ENCODE measurements around the gene MYO1E.

The MYO1E gene

DNA sequence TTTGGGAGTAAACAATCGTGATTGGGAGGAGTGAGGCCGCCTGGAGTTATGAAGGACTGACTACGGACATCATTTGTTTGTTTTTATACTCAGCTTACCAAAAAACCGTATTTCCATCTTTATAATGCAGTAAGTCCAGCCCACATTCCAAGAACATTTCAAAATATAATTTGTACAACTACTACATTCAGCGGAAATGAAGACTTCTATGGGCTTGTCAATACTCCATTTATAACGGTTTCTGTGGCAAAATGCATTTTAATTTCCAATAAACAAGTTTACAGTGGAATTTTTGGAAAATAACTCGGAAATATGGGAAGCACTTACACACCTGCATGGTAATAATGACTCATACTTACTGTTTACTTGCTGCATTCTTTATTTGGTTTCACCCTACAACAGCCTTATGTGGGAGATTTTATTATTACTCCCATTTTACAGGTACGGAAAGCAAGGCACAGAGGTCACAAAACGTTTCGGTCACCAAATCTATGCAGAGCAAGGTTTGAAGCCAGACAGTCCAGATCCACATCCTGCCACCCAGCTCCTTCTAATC is 103.7 kb downstream of the MYO1E start:
- no peak for DNase-seq (ENCODE audit: low read depth in 3 of 3, low spot score in 1 of 3)

DNA sequence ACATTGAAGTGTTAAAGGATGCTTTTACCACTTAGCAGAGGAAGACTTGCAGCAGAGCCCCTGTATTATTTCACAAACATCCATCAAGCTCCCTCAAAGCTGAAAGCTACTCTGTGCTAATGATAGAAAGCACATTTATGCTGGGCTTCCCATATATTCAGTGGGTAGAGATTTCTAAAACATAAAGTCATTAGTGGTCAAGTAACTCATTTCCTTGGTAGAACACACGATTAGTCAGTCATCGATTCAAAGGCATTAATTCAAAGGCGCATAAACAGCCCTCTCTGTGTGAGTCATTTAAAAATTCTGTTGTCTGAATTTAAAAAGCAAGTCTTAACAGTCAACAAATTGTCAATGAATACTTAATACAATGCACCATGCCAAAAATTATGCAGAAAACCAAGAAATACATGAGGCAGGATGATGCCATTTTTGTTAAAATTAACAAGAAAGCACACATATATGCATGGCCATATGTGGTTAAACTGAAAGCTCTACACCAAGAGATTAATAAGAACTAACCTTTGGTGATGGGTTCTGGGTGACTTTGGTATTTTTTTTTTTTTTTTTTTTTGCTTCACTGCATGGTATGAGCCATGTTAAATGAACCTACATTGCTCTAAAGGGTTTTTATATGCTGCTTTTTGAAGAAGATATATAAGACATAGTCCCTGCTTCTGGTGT is 104.4 kb downstream of the MYO1E start:
- DNase-seq (ENCODE audit: low read depth in 3 of 3, low spot score in 1 of 3): no peak

DNA sequence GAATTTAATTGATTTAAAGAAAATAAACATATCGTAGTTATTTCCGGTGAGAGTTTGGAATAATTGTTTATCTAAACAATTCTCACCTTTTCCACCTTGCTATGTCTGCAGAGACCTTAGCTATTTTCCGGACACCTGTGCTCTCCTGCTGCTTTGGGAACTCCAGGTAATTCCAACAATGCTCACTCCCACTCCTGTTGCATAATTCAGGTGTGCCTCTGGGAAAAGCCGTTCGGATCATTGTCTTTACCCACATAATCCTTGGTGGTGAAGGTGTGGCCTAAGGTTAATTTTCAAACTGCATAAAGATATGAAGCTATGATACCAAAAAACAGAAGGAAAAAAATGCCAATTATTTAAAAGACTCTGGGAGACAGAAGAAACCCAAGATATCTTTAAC is 106.6 kb downstream of the MYO1E start:
- no peak for DNase-seq (ENCODE audit: low read depth in 3 of 3, low spot score in 1 of 3)

DNA sequence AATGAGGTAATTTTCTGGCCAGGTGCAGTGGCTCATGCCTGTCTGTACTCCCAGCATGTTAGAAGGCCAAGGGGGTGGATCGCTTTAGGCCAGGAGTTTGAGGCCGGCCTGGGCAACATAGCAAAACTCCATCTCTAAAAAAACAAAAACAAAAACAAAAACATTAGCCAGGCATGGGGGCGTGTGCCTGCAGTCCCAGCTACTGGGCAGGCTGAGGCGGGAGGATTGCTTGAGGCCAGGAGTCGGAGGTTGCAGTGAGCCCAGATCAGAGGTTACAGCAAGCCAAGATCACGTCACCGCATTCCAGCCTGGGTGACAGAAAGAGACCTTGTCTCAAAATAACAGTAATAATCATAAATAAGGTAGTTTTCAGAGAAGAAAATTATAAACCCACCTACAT is 110.4 kb downstream of the MYO1E start:
- DNase-seq (ENCODE audit: low read depth in 3 of 3, low spot score in 1 of 3): no peak

DNA sequence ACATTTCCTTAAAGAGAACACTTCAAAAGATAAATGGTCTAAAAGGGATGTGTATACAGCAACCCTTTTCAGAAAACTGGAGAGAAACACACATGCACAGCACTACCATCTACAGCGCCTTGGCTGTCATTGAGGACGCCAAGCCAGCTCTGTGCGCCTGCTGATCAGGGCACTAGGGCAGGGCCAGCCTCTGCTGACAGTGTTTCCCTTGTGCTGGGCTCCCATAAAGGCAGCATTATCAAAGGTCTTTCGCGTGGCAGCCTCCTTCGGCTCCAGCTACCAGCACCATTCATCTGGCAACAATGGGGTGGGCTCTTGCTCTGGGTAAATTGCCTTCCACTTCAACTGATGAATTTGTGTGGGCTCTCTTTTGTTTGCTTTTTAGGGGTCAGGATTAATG is 112.6 kb downstream of the MYO1E start:
- no peak for DNase-seq (ENCODE audit: low read depth in 3 of 3, low spot score in 1 of 3)

DNA sequence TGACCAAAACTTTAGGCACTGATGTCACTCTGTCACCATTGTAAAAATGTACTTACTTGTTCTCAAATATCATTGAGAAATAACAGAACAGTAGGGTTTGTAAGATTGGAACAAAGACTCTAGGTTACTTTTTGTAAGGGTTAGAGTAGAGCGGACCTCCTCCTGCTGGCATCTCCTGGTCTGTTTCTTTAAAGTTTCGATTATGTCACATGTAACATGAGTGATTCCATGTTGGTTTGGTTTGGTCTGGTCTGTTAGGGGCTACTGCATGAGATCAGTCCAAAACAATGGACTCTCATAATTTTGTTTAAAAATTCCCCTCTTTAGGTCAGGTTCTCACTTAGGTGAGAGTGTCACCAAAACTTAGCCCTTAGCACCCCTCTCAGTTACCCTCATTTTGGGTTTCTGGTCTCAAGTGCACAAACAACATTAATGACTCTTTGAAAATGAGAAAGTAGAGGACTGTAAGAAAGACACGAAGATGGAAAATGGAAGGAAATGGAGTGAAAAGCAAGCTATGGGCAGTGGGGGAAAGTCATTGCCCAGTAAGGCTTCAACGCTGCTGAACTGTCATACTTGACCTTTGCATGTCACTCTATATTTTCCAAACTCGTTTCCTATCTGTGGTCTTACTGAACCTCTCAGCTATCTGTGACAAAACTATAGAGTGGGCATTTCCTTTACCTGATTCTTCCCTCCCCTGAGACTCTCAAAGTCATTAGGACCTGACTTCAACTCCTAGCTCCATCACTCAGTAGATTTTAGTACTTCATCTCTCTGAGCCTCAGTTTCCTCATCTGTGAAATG is 113.3 kb downstream of the MYO1E start:
- DNase-seq (ENCODE audit: low read depth in 3 of 3, low spot score in 1 of 3): no peak

DNA sequence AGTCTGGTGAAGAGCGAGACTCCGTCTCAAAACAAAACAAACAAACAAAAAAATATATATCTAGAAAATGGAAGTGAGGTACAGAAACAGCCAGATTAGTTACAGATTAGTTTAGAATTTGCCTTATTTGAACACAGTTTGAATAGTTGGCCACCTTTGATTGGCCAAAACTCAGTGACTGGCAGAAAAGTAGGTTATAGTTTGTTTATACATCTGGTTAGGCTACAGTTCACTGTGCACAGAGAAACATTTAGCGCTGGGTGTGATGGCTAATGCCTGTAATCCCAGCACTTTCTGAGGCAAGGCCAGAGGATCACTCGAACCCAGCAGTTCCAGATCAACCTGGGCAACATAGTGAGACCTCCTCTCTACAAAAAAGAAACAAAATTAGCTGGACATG is 114.4 kb downstream of the MYO1E start:
- DNase-seq (ENCODE audit: low read depth in 3 of 3, low spot score in 1 of 3): no peak

DNA sequence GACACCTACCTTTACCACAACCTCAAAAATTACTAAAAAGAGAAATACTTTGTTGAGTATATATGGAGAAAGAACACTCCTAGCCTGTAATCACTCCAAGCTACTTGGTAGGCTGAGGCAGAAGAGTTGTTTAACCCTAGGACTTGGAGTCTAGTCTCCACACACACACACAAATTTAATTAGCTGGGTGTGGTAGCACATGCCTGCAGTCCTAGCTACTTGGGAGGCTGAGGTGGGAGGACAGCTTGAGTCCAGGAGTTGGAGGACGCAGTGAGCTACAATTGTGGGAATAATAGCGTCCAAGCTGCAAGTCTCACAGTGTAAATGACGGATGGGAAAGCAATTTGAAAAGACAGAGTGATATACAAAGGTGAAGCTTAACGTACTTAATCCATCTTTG is 115.5 kb downstream of the MYO1E start:
- no peak for DNase-seq (ENCODE audit: low read depth in 3 of 3, low spot score in 1 of 3)

DNA sequence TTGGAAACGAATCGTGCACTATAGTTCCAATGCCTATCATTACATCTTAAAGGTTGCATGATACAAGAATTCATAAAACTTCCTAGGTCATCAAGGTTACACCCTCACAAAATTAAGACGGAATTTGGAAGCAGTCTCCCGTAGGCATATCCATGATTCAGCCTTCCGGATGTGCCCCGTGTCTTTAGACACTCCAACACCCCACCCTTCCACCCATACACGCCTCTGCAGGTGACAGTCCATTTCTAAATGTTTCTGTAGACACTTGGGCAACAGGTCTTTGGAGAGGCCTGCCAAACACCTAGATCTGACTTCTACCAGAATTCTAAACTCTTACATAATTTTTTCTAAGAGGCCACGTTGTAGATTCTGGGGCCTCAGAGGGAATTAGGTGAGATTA is 116.2 kb downstream of the MYO1E start:
- no peak for DNase-seq (ENCODE audit: low read depth in 3 of 3, low spot score in 1 of 3)

DNA sequence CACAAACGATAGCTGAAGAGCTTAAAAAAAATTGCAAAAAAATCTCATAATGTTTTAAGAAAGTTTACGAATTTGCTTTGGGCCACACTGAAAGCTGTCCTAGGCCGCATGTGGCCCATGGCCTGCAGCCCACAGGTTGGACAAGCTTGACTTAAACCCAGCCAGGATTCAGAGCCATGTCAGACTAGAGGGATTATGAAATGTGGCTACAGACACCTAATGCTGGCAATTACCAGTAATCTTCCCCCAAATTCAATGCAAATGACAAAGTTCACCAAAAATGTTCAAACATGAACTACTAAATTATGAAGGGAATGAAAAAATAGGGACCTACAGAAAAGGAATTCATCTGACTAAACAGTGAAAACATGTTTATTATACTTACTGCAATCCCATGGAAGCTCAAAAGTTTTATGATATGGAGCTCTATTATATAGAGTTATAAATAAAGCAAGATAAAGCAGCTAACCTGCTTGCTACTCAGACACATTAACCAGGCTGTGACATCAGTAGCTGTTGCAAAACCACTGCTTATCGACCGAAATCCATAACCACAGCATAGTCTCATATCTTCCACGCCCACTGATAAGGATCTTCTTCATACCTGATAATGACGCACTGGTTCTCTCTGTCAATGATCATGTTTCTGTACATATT is 116.9 kb downstream of the MYO1E start:
- DNase-seq (ENCODE audit: low read depth in 3 of 3, low spot score in 1 of 3): no peak

DNA sequence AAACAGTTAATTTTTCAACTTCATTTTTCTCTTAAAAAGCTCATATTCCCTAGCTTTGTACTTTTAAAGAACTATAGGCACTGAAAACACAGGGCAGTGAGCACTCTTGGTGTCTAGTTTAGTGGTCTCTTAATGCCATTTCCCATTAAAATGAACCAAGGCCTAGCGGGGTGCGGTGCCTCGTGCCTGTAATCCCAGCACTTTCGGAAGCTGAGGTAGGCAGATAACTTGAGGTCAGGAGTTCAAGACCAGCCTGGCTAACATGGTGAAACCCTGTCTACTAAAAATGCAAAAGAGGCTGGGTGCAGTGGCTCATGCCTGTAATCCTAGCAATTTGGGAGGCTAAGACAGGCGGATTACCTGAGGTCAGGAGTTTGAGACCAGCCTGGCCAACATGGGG is 120.5 kb downstream of the MYO1E start:
- no peak for DNase-seq (ENCODE audit: low read depth in 3 of 3, low spot score in 1 of 3)

DNA sequence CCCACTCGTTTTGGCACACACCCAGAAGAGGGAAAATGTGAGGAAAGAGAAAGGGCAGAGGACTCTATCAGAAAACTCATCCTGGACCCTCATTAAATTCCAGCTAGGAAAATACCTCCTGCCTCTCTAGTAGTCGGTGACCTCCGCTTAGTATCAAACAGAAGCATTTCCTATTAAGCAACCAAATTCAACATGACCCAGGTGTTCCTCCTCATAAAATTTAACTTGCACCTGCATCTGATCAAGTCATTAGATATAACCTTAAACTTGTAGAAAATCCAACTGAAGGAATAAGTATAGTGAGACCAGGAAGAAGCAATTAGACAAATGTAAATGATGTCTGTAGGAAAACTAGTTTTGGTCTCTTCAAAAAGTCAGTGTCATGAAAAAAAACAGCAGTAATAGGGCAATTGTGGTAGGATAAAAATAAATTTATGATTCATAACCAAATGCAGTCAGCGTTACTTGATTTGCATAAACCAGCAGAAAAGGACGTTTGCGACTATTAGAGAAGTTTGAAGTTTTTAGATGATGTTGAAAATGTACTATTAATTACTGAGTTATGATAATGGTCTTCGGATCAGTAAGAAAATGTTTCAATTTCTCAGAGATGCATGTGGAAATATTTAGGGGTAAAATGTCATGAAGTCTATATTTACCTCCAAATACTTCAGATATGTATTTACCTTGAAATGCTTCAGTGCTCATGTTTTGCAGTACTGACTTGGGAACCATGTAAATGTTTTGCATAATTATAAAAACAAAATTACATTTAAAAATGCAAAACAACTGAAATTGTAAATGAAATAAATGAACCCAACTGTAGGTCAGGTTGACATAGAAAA is 121.4 kb downstream of the MYO1E start:
- no peak for DNase-seq (ENCODE audit: low read depth in 3 of 3, low spot score in 1 of 3)

DNA sequence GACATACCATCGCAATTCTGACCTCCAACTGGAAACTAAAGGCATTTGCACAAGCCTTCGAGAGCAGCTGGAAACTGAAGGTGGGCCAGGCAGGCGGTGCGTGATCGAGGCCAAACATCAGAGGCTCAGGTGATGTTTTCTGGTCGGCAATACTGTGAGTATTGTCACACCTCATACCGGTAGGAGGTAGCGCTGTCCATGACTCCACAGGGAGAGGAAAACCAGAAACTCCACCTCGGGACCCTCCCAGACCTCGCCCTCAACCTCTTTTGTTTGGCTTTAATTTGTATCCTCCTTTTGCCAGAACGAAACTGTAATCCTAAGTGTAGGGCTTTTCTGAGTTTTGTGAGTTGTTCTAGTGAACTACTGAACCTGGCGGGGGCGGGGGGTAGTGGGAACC is 122.4 kb downstream of the MYO1E start:
- no peak for DNase-seq (ENCODE audit: low read depth in 3 of 3, low spot score in 1 of 3)

DNA sequence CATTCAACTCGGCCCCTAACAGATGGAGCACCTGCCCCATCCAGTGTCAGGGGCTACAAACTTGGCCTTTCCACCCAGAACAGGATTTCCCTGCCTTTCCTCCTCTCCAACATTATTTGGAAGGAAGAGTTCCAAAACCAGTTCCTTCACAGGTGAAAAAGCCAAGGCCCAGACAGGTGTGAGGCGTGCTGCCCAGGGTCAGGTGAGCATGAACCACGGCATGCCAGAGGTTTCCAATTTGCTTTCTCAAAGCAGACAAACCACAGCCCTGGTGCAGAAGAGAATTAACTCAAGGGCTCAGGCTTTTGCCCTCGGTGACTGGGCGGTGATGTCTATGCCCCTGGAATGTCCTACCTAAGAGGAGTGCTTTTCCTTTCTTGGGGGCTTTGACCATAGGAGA is 122.9 kb downstream of the MYO1E start:
- no peak for DNase-seq (ENCODE audit: low read depth in 3 of 3, low spot score in 1 of 3)

DNA sequence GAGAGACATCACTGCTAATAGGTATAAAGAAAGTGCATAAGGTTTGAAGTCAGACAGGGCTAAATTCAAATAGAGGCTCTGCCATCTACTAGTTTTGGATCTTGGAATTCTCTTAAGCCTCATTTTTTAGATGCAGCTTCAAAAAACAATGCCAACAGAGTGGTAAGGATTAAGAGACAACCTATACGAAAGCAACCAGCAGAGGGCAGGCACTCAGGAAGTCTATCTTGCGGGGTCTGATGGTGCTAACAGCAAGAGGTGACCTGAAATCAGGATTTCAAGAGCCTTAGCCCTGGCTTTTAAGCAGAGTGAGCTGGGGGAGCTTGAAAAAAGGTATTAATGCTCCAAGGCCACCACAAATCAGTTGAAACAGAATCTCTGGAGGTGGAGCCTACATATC is 125.3 kb downstream of the MYO1E start:
- DNase-seq (ENCODE audit: low read depth in 3 of 3, low spot score in 1 of 3): no peak

DNA sequence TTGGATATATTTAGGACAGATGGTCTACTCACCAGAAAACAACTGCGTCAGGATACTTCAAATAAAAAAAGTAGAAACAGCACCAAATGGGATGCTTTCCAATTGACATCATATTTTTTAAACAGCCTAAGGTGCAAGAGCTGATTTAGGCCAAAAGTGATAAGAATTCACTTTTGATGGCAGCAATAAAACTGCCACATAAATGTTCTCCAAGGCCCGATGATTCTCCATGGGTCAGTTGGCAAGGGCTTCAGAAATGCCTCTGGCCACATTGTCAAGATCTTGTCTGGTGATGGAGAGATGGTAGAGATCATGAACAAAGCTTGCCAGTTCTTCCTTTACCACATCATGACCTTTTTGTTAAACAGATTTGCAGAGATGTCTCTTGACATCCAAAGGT is 127.1 kb downstream of the MYO1E start:
- DNase-seq (ENCODE audit: low read depth in 3 of 3, low spot score in 1 of 3): no peak

DNA sequence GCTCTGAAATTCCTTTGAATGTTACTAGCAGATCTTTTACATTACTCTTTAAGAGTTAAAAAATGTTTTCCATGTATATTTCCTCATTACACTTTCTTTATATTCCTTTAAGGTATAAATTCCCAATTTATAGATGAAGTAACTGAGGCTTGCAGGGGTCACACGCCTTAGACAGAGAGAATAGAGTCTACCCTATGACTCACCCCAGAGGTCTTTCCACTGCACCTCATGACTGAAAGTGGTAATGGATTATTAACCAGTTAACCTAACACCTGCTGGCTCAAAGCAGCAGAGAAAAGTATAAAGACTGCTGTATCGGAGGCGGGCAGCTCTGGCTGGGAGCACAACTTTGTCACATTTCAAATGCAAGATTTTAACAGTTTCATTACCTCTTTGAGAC is 128.3 kb downstream of the MYO1E start:
- no peak for DNase-seq (ENCODE audit: low read depth in 3 of 3, low spot score in 1 of 3)

DNA sequence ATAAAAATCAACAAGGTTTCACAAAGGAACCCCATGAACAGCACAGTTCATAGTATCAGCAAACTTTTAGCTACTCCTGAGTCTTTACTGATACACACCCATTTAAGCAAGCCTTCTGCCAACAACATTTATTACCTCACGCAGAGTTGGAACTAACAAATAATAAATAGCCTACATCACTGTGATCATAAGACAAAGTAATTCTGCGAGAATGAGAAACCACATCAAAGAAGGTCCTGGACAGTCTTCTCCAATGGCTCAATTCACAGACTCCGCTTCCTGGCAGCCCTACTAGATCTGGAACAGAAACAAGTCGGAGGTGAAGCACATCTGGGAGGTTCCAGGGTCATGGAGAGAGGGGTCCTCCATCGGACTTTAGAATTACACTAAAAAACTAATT is 129.0 kb downstream of the MYO1E start:
- DNase-seq (ENCODE audit: low read depth in 3 of 3, low spot score in 1 of 3): no peak

DNA sequence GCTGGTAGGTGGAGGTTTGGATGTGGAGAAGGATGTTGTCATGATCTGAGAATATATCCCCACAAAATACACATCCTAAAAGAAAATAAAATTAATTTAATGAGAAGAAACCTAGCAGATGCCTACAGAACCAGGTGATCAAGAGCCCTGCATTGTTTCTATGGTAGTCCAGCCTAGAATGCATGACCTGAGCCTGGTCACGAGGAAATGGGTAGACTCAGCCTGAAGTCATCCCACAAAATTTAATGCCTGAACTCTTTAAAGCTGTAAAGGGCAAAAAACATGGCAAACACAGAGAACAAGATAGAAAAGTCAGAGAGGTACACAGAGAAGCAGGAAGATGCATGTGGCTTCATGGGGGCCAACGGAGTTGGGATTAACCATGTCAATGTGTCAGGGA is 130.0 kb downstream of the MYO1E start:
- DNase-seq (ENCODE audit: low read depth in 3 of 3, low spot score in 1 of 3): no peak

DNA sequence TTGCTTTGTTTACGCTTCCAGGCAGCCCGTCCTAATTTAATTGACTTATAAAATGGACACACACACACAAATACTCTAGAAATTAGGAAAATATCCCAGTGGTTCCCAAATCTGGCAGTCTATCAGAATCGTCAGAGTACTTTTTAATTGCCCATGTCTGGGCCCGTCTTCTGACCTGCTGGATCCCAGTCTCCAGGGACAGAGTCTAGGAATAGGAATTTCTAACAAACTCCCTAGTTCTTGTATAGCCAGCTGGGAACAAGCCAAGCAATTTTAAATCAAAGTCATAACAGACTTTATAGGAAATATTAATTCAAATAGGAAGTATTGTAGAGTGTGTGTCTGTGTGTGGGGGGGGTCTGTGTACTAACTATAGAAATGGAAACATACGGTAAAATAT is 132.6 kb downstream of the MYO1E start:
- DNase-seq (ENCODE audit: low read depth in 3 of 3, low spot score in 1 of 3): no peak

DNA sequence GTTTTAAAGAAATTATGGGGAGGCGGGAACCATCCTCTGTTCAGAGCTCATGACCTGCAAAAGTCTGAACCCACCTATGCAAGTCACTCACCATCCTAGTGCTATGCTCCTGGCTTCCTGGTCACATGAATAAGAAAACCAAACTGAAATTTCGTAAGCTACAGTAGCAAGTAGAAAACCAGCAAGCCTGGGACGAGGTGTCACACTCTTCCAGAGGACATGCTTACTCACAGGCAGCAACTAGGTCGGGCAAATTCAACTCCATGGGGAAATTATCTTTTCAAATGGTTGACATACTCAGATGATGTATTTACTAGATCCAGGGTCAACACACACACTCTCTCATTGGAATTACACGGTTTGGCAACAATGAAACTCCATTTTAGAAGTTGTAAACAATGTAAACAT is 134.7 kb downstream of the MYO1E start:
- DNase-seq (ENCODE audit: low read depth in 3 of 3, low spot score in 1 of 3): no peak

Measured in stimulated activated CD4-positive, alpha-beta T cell treated with anti-CD3 and anti-CD28 coated beads, TNF-alpha, amount 100 ng/mL, for 1 hour (primary cell).